ENCODE results near the gene LRIT3.

GRCh38 chr4:109811707-109812106 is 36.2 kb upstream of the LRIT3 start:
- TF ChIP-seq CTCF (IDR thresholded peaks at IDR 0.05; ENCODE audit: extremely low read depth in 1 of 2, insufficient read depth in 1 of 2, low read depth in 1 of 2, low read length in 2 of 2): no peak
- TF ChIP-seq POLR2A (IDR thresholded peaks at IDR 0.05; ENCODE audit: low read depth, low read length): no peak
